Subcutaneous adipose tissue (tissue), 4 donors: ENCODE results near the gene NAV2. TPM values are rescaled to one million over a fixed set of nuclear protein-coding genes. Genes with fewer than 3 reads are reported as not detected.

Source experiments
- total RNA-seq, 4 donors: library from RNA; depleted of rRNA; stranded (reverse); fragments of >200 nt; gene quantifications; one replicate each; pipeline ENCODE4 v1.1.0, GENCODE V29; 2016
- TF ChIP-seq, protein P1 (sequence below): fragments of 450-650 bp; IDR thresholded peaks from one replicate; pipeline ENCODE4 v1.5.1; 2016; ENCODE audit warnings: low read depth, mild to moderate bottlenecking, control low read depth, antibody characterized with exemption, moderate library complexity

Gene NAV2
- total RNA-seq, 4 donors from 2014 or later, result 13.6 to 31.5 (median 27.8) TPM

DNA sequence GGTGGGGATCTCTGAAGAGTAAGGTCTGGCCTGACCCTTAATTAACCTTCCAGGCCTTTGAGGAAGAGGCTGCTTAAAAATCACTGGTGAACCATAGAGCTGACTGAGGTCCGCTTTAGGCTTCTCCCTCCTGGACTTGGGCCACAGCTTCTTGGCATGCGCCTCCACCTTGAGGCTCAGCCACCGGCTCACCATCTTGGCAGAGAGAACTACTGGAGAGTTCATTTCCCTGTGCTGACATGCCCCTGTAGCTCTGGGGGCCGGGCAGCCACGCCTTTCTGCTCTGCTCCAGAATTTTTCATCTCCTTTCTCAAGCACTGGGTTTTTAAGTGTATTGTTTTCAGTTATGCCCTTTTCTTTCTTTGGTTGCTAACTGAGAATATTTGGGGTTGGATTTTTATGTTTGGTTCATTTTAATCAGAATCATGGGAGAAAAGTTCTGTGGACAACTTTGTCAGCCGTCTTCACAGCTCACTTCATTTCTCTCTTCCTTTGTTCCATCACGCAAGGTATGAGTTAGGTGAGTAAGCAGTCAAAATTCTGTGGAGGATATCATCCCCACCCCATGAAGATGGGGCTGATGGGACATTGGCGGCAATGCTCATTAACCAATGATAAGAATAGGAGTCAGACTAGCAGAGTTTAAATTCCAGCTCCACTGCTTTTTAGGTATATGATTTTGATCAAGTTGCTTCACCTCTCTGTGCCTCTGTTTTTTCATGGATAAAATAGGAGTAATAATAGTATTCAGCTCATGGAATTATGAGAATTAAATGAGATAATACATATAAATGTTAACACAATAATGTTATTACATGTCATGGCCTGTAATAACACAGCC lies 343.7 kb downstream of the NAV2 start:
- TF ChIP-seq, protein P1, sequence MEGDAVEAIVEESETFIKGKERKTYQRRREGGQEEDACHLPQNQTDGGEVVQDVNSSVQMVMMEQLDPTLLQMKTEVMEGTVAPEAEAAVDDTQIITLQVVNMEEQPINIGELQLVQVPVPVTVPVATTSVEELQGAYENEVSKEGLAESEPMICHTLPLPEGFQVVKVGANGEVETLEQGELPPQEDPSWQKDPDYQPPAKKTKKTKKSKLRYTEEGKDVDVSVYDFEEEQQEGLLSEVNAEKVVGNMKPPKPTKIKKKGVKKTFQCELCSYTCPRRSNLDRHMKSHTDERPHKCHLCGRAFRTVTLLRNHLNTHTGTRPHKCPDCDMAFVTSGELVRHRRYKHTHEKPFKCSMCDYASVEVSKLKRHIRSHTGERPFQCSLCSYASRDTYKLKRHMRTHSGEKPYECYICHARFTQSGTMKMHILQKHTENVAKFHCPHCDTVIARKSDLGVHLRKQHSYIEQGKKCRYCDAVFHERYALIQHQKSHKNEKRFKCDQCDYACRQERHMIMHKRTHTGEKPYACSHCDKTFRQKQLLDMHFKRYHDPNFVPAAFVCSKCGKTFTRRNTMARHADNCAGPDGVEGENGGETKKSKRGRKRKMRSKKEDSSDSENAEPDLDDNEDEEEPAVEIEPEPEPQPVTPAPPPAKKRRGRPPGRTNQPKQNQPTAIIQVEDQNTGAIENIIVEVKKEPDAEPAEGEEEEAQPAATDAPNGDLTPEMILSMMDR, result no peak

DNA sequence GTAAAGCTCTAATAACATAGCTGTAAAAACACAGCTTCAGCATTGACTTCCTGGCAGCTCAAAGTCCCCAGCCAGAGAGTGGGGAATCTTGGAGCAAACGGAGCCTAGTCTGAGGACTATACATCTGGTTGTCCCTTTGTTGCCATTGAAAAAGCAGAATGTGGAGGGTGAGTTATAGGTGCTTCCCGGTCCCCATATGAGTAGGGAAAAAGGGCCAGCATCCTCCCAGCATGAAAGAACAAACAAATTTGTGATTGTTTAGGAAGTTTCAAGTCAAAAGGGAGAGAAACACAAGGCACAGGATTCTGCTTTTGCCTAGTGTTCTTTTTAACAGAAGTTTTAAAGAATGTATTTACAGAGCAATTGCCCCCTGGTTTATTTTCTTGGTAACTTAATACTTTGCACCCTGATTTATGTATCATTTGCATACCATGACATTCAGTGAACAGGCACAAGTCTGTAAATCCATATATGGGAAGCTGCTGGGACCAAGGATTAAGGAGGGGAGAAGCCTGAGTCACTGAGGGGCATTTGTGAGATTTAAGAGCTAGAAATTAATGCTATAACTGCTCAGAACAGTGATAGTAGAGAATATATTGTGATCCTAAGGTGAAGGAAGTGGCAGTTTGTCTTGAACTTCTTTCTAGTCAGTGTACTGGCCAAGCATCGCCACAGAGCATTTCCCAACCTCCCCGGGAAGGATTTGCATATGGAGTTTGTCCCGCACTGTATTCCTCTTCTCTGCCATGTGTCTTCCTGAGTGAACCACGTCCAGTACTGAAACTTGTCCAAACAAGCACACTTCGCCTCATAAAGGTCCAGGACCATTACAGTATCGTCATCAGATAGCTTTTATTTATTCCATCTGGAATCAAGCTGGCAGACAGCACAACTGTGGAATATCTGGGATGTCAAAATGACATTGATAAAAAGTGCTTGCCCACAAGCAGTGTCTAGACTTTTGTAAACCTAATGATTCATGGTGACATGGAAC lies 344.6 kb downstream of the NAV2 start:
- TF ChIP-seq, protein P1, result no peak

DNA sequence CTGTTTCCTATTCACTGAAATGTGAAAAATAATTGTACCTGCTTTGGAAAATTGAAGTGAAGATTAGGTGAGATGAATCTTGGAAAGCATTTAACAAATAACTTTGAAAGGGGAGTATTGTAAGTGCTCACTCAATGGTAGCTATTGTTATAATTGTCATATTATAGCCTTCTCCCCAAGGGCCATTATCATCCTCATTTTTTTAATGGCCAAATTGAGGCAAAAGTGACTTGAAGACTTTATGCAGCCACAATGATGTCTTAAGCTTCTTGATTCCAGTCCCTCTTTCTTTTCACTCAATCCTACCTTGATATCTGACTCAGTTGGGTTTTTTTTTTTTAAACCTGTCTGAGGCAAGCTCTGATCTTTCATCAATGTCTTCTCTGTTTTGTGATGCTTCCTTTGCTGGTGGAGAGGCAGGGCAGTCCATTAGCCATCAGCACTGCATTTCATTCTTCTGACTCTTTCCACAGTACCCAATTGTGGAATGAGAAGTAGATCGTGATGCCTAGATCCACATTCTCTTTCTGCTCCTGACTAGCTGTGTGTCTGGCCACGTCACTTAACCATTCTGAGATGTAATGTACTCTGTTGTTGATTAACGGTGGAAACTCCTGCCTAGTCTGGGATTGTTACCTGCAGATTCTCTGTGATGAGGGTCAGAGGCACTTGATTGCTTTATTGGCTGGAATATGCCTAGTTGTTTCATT lies 346.3 kb downstream of the NAV2 start:
- TF ChIP-seq, protein P1, result no peak

DNA sequence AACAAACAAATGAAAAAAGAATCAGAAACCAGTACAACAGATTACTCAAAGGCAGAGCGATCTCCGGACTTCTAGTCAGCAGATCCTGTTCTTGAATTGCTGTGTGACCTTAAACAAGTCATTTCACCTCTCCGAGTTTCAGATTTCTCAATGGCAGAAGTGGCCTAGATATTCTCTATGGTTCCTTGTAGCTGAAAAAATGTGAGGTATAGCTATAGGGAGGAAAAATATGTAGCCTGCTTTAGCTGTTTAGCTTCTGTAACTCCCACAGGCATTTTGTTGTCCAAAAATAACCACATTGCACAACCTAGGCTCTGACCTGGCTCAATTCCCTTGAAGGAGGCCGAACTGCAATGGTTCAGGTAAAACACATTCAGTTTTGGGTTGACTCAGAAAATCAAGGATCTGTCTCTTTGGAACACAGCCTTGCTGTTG lies 347.0 kb downstream of the NAV2 start:
- TF ChIP-seq, protein P1, result no peak

DNA sequence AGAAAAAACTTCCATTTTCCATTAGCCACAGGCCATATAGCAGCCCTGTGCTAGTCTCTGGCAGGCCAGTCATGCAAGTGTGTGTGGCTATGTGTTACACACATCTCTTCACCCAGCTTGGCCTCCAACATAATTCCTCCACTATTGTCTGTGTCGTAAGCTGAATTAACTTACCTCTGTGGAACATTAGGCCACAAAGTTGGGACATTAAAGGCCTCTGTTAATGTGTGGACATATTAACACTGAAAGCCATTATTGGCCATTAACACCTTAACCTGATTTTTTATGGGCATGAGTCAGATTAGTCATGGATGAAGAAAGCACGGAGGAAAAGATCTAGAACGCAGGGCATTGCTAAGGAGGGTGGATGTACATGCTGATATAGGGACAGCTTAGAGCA lies 347.5 kb downstream of the NAV2 start:
- TF ChIP-seq, protein P1, result no peak

DNA sequence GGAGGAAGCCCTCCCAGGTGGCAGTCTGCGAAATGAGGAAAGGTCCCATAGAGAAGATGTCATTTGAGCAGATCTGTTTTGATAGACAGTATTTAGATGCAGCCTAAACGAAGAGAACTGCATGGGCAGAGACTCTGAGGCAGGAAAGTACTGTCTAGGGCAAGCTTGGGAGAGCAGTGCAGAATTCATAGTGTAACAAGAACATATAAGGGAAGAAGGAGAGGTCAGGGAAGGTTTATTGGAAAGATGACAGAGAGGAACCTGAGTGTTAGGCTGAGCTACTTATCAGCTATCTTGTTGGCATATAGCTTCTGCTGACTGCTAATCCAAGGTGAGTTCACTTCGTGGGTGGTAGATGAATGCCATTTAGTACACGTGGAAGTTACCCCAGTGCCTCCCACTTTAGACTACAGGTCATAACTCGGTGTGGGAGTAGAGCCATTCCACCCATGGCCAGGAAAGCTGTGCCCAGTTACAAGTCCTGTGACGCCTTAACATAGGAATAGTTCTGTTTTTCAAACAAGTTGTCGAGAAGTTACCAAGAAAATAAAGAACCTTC lies 348.1 kb downstream of the NAV2 start:
- TF ChIP-seq, protein P1, result no peak
